ENCODE results near the gene LUC7L3.

DNA sequence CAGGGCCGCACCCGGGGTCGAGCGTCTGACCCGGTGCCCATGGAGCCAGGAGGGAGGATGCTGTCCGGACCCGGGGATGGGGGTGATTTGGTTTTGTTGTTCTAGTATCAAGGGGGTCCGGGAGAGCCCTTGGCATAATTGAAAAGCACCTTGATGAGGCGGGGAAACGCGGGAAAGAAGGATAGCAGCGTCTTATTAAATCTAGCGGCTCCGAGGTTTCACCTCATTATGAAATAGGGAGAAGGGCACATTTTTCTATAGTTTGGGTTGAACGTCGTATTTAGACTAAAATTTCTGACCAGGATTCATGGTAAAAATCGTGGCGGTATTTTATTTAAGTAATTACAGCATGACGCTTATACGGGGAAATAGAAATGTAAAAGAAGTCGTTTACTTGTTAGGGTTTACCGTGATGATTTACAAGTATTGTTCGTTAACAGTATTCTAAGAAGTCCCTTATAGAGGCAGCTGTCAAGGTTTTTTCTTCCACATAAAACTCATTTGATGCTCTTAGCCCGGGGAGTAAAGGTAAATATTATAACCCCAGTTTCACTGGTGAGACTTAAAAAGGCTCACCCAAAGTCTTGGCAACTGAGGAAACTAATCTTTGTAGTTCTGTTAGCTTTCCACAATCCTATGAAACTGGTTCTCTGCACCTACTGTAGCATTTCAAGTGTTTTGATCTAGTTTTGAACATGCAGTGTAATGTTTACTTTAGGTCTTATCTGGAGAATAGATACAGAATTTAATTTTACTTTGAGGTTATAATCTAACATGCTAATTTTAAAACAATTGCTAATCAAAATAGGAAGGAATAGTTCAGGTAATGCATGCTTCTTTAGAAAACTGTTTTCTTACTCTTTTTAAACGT, 756 bp downstream of the LUC7L3 start:
- TF ChIP-seq, protein P1, sequence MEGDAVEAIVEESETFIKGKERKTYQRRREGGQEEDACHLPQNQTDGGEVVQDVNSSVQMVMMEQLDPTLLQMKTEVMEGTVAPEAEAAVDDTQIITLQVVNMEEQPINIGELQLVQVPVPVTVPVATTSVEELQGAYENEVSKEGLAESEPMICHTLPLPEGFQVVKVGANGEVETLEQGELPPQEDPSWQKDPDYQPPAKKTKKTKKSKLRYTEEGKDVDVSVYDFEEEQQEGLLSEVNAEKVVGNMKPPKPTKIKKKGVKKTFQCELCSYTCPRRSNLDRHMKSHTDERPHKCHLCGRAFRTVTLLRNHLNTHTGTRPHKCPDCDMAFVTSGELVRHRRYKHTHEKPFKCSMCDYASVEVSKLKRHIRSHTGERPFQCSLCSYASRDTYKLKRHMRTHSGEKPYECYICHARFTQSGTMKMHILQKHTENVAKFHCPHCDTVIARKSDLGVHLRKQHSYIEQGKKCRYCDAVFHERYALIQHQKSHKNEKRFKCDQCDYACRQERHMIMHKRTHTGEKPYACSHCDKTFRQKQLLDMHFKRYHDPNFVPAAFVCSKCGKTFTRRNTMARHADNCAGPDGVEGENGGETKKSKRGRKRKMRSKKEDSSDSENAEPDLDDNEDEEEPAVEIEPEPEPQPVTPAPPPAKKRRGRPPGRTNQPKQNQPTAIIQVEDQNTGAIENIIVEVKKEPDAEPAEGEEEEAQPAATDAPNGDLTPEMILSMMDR (IDR thresholded peaks at IDR 0.05): no peak
- TF ChIP-seq ZFX (IDR thresholded peaks at IDR 0.05; ENCODE audit: borderline replicate concordance): no peak
